Naive thymus-derived CD4-positive, alpha-beta T cell (primary cell): ENCODE measurements around the gene KEAP1. TPM values are rescaled to one million over a fixed set of nuclear protein-coding genes. Genes with fewer than 3 reads are reported as not detected.

Experiments used
- ATAC-seq: fragments of 150-1000 bp; cut with Tn5 transposase; 2 replicates; pipeline ENCODE4 v1.10.0; 2021; ENCODE audit warnings: mild to moderate bottlenecking, moderate library complexity
- CTCF ChIA-PET: fragments of 350-600 bp; sonication (Branson Sonifier 250); formaldehyde crosslinking; loops from one replicate; lab custom pipeline; 2021; ENCODE audit warnings: antibody characterized with exemption; lab: Charles Lee
- POLR2A ChIA-PET: fragments of 350-600 bp; sonication (Branson Sonifier 250); formaldehyde crosslinking; loops from one replicate; lab custom pipeline; 2021; ENCODE audit warnings: antibody characterized with exemption, inconsistent platforms; lab: Charles Lee
- DNase-seq, 9 donors: peaks; one replicate each; pipeline versions ENCODE4 v3.0.0 to v3.0.0-alpha.2; 2020 to 2022; ENCODE audit warnings: mixed read lengths in 1 of 9
- H3K27ac ChIP-seq: one replicate; pipeline ENCODE4 v1.7.0; 2013; ENCODE audit warnings: mild to moderate bottlenecking, low read depth, low read length, moderate library complexity
- H3K27me3 ChIP-seq, 2 donors: one replicate each; pipeline ENCODE4 v1.7.0; 2013; ENCODE audit warnings: low read length in 2 of 2, mild to moderate bottlenecking in 2 of 2, moderate library complexity in 2 of 2; ENCODE audit not compliant: control insufficient read depth in 2 of 2, insufficient read depth in 2 of 2
- H3K36me3 ChIP-seq, 3 experiments: 1 replicate in 2 of 3; 2 replicates in 1 of 3; pipeline ENCODE4 v1.7.0; 2013; ENCODE audit warnings: low read length in 3 of 3, mild to moderate bottlenecking in 3 of 3, moderate library complexity in 1 of 3; ENCODE audit not compliant: insufficient read depth in 3 of 3, control insufficient read depth in 2 of 3
- H3K4me1 ChIP-seq, 2 donors: one replicate each; pipeline ENCODE4 v1.7.0; 2013; ENCODE audit warnings: low read length in 2 of 2, mild to moderate bottlenecking in 2 of 2, moderate library complexity in 1 of 2; ENCODE audit not compliant: control insufficient read depth in 2 of 2, insufficient read depth in 2 of 2
- H3K4me3 ChIP-seq: 2 replicates; pipeline ENCODE4 v1.7.0; 2013; ENCODE audit warnings: mild to moderate bottlenecking, low read length
- H3K9me3 ChIP-seq, 3 experiments: 1 replicate in 2 of 3; 2 replicates in 1 of 3; pipeline ENCODE4 v1.7.0; 2013; ENCODE audit warnings: low read length in 3 of 3; ENCODE audit not compliant: control insufficient read depth in 2 of 3
- H3K27ac Mint-ChIP-seq, 9 donors: one replicate each; pipeline ENCODE4 v1.8.0; 2020 to 2022; ENCODE audit warnings: mixed read lengths in 9 of 9, mild to moderate bottlenecking in 8 of 9, moderate library complexity in 5 of 9, inconsistent platforms in 2 of 9
- H3K27me3 Mint-ChIP-seq, 5 donors: one replicate each; pipeline ENCODE4 v1.8.0; 2021 to 2022; ENCODE audit warnings: mixed read lengths in 5 of 5, mild to moderate bottlenecking in 1 of 5
- H3K36me3 Mint-ChIP-seq, 5 donors: one replicate each; pipeline ENCODE4 v1.8.0; 2020 to 2022; ENCODE audit warnings: mixed read lengths in 5 of 5, mild to moderate bottlenecking in 3 of 5, inconsistent platforms in 1 of 5
- H3K4me1 Mint-ChIP-seq, 7 donors: one replicate each; pipeline ENCODE4 v1.8.0; 2020 to 2022; ENCODE audit warnings: mixed read lengths in 7 of 7, mild to moderate bottlenecking in 3 of 7, inconsistent platforms in 1 of 7
- H3K4me3 Mint-ChIP-seq, 10 donors: one replicate each; pipeline ENCODE4 v1.8.0; 2020 to 2022; ENCODE audit warnings: mild to moderate bottlenecking in 10 of 10, mixed read lengths in 10 of 10, moderate library complexity in 6 of 10, inconsistent platforms in 2 of 10
- H3K9me3 Mint-ChIP-seq, 11 donors: one replicate each; pipeline ENCODE4 v1.8.0; 2020 to 2022; ENCODE audit warnings: mixed read lengths in 11 of 11, mild to moderate bottlenecking in 4 of 11, inconsistent platforms in 1 of 11, moderate library complexity in 1 of 11
- intact Hi-C, 2 donors: fragments of 100-400 bp; cut with micrococcal nuclease; formaldehyde crosslinking; loops; one replicate each; pipeline ENCODE4 v1.15.1; 2023
- polyA plus RNA-seq, 2 donors: library from polyadenylated mRNA; unstranded; fragments of 300-500 nt; fragmentation: Illumina TruSeq; gene quantifications; one replicate each; pipeline ENCODE4 v1.2.3, GENCODE V29; 2021
- total RNA-seq, 6 experiments: library from RNA in 5 of 6; stranded (reverse) in 5 of 6; gene quantifications; 1 replicate in 5 of 6; 2 replicates in 1 of 6; pipeline ENCODE4 v1.2.3 and lab custom pipeline; 2021 to 2026

KEAP1 gene
- total and polyA plus RNA-seq, 7 experiments from 2014 or later, result 12.9 to 83.6 (median 31.4) TPM

GRCh38 chr19:10478903-10479384 is 24.2 kb downstream of the KEAP1 start:
- ATAC-seq (peak; percentile 98), DNase-seq (peak; percentile 67 to 94 (median 90))
- no peaks in the 10 kb centered on the region for H3K36me3 ChIP-seq
- Mint-ChIP-seq H3K4me1 (peaks cover 7 to 32% (median 15%) of the 10 kb centered on the region in 7 donors), H3K36me3 (no peaks in the 10 kb centered on the region), H3K27ac (peak overlapping the region in 8 of 9 donors; percentile 28 to 90 (median 83)), H3K4me3 (peak overlapping the region in 9 of 10 donors; percentile 64 to 81 (median 72)), H3K27me3 (no peaks in the 10 kb centered on the region), H3K9me3 (no peaks in the 10 kb centered on the region)
- no peaks in the 10 kb centered on the region for H3K27me3 ChIP-seq
- CTCF ChIA-PET, result interaction anchor here (1.0 kb wide), 1 partner anchor 11 kb away, joined by 3 read pairs; no protein-coding TSS in a partner anchor
- no peaks in the 10 kb centered on the region for H3K9me3 ChIP-seq
- intact Hi-C loops, result loop anchor here (1.0 to 10.0 kb wide), 4 partner anchors 47 to 216 kb away; partner anchors contain the start of genes CDC37 (in 2 of the 2), ICAM4 (in 1 of the 2) and ICAM5 (in 1 of the 2)
- POLR2A ChIA-PET, result interaction anchor here (0.7 kb wide), 1 partner anchor 133 kb away, joined by 3 read pairs; no protein-coding TSS in a partner anchor
- H3K27ac ChIP-seq, result peak overlapping the region; percentile 53
- H3K4me1 ChIP-seq, result peaks cover 7 to 11% of the 10 kb centered on the region in 2 donors
- H3K4me3 ChIP-seq, result peak overlapping the region; percentile 58

GRCh38 chr19:10478476-10478875 is 24.7 kb downstream of the KEAP1 start:
- POLR2A ChIA-PET, result interaction anchor here (0.7 kb wide), 1 partner anchor 133 kb away, joined by 3 read pairs; no protein-coding TSS in a partner anchor
- H3K4me1 ChIP-seq, result peaks cover 7 to 11% of the 10 kb centered on the region in 2 donors
- peak overlapping the region; percentile 48 for H3K27ac ChIP-seq
- no peak for ATAC-seq
- H3K9me3 ChIP-seq, result no peaks in the 10 kb centered on the region
- no peaks in the 10 kb centered on the region for H3K36me3 ChIP-seq
- Mint-ChIP-seq H3K27me3 (no peaks in the 10 kb centered on the region), H3K4me1 (peaks cover 7 to 30% (median 15%) of the 10 kb centered on the region in 7 donors), H3K4me3 (peak overlapping the region in 9 of 10 donors; percentile 5 to 76 (median 65)), H3K36me3 (no peaks in the 10 kb centered on the region), H3K27ac (peak overlapping the region in 1 of 9 donors; percentile 67), H3K9me3 (no peaks in the 10 kb centered on the region)
- intact Hi-C loops, result loop anchor here (5.0 to 10.0 kb wide), 3 partner anchors 46 to 216 kb away; partner anchors contain the start of genes ICAM4 (in 1 of the 2) and ICAM5 (in 1 of the 2)
- no peaks in the 10 kb centered on the region for H3K27me3 ChIP-seq
- DNase-seq, result no peak
- peak overlapping the region; percentile 58 for H3K4me3 ChIP-seq
- CTCF ChIA-PET, result interaction anchor here (0.6 to 1.0 kb wide), 2 partner anchors 11 to 32 kb away, joined by 3 to 4 read pairs; no protein-coding TSS in a partner anchor

GRCh38 chr19:10474962-10475451 is 28.1 kb downstream of the KEAP1 start:
- Mint-ChIP-seq H3K36me3 (no peaks in the 10 kb centered on the region), H3K27me3 (no peaks in the 10 kb centered on the region), H3K4me1 (peaks cover 7 to 30% (median 15%) of the 10 kb centered on the region in 7 donors), H3K4me3 (no peak overlapping the region), H3K27ac (no peak overlapping the region), H3K9me3 (peaks cover 0 to 2% (median 0%) of the 10 kb centered on the region in 11 donors)
- intact Hi-C loops, result loop anchor here (5.0 to 10.0 kb wide), 3 partner anchors 43 to 220 kb away; partner anchors contain the start of genes ICAM4 (in 1 of the 2) and ICAM5 (in 1 of the 2)
- no peak for ATAC-seq
- no peak overlapping the region for H3K4me3 ChIP-seq
- ChIA-PET CTCF (no interaction called here), POLR2A (interaction anchor here (0.7 kb wide), 1 partner anchor 9 kb away, joined by 4 read pairs; no protein-coding TSS in a partner anchor)
- no peak for DNase-seq
- H3K4me1 ChIP-seq, result peaks cover 7 to 11% of the 10 kb centered on the region in 2 donors
- no peaks in the 10 kb centered on the region for H3K27me3 ChIP-seq
- H3K36me3 ChIP-seq, result no peaks in the 10 kb centered on the region
- no peak overlapping the region for H3K27ac ChIP-seq
- no peaks in the 10 kb centered on the region for H3K9me3 ChIP-seq

GRCh38 chr19:10473192-10473591 is 30.0 kb downstream of the KEAP1 start:
- no peak overlapping the region for H3K4me3 Mint-ChIP-seq
- H3K27me3 ChIP-seq, result no peaks in the 10 kb centered on the region
- no peak for DNase-seq
- H3K27ac ChIP-seq, result no peak overlapping the region
- H3K4me1 ChIP-seq, result peaks cover 0 to under 1% of the 10 kb centered on the region in 2 donors
- H3K36me3 Mint-ChIP-seq, result peaks cover 0 to 2% (median 0%) of the 10 kb centered on the region in 5 donors
- intact Hi-C loops, result loop anchor here in 1 of 2 donors (10.0 kb wide), 1 partner anchor 222 kb away; no protein-coding TSS in a partner anchor
- H3K27me3 Mint-ChIP-seq, result peaks cover 0 to 7% (median 0%) of the 10 kb centered on the region in 5 donors
- ATAC-seq, result no peak
- no peaks in the 10 kb centered on the region for H3K9me3 ChIP-seq
- H3K27ac Mint-ChIP-seq, result no peak overlapping the region
- peaks cover 0 to 15% (median 2%) of the 10 kb centered on the region in 7 donors for H3K4me1 Mint-ChIP-seq
- CTCF ChIA-PET, result no interaction called here
- POLR2A ChIA-PET, result no interaction called here
- no peaks in the 10 kb centered on the region for H3K36me3 ChIP-seq
- no peak overlapping the region for H3K4me3 ChIP-seq
- peaks cover 0 to 2% (median 0%) of the 10 kb centered on the region in 11 donors for H3K9me3 Mint-ChIP-seq

- peaks cover 0 to 2% (median 0%) of the 10 kb centered on the region in 11 donors for H3K9me3 Mint-ChIP-seq
- no peaks in the 10 kb centered on the region for H3K27me3 ChIP-seq
- peaks cover 0 to 3% (median 0%) of the 10 kb centered on the region in 5 donors for H3K36me3 Mint-ChIP-seq
- no peaks in the 10 kb centered on the region for H3K4me1 ChIP-seq
- peaks cover 0 to 7% (median 0%) of the 10 kb centered on the region in 5 donors for H3K27me3 Mint-ChIP-seq
- peaks cover 0 to 10% (median 2%) of the 10 kb centered on the region in 7 donors for H3K4me1 Mint-ChIP-seq
- H3K4me3 Mint-ChIP-seq, result no peak overlapping the region
- no peaks in the 10 kb centered on the region for H3K9me3 ChIP-seq
- H3K27ac ChIP-seq, result no peak overlapping the region
- H3K4me3 ChIP-seq, result no peak overlapping the region
- no peaks in the 10 kb centered on the region for H3K36me3 ChIP-seq
- intact Hi-C loops, result loop anchor here in 1 of 2 donors (10.0 kb wide), 1 partner anchor 223 kb away; no protein-coding TSS in a partner anchor
- H3K27ac Mint-ChIP-seq, result no peak overlapping the region
- ChIA-PET CTCF (no interaction called here), POLR2A (no interaction called here)
- ATAC-seq, result peak; percentile 62
- peak in 3 of 9 donors; percentile 18 to 28 (median 25) for DNase-seq
Measured at GRCh38 chr19:10471909-10472308, 31.2 kb downstream of the KEAP1 start.

- H3K9me3 Mint-ChIP-seq, result no peaks in the 10 kb centered on the region
- ATAC-seq (no peak), DNase-seq (no peak)
- H3K27me3 Mint-ChIP-seq, result peaks cover 0 to 7% (median 0%) of the 10 kb centered on the region in 5 donors
- Histone ChIP-seq H3K27ac (no peak overlapping the region), H3K36me3 (no peaks in the 10 kb centered on the region), H3K9me3 (no peaks in the 10 kb centered on the region), H3K27me3 (no peaks in the 10 kb centered on the region), H3K4me3 (no peak overlapping the region), H3K4me1 (no peaks in the 10 kb centered on the region)
- ChIA-PET CTCF (no interaction called here), POLR2A (interaction anchor here (0.6 kb wide), 1 partner anchor 12 kb away, joined by 3 read pairs; no protein-coding TSS in a partner anchor)
- no peak overlapping the region for H3K27ac Mint-ChIP-seq
- H3K4me3 Mint-ChIP-seq, result no peak overlapping the region
- H3K36me3 Mint-ChIP-seq, result peaks cover 0 to 16% (median 0%) of the 10 kb centered on the region in 5 donors
- H3K4me1 Mint-ChIP-seq, result peaks cover 0 to 3% (median 0%) of the 10 kb centered on the region in 7 donors
- intact Hi-C loops, result no loop called here
Measured at GRCh38 chr19:10468133-10468532, 35.0 kb downstream of the KEAP1 start.
